ENCODE data around the gene CCNF.

Gene CCNF

DNA sequence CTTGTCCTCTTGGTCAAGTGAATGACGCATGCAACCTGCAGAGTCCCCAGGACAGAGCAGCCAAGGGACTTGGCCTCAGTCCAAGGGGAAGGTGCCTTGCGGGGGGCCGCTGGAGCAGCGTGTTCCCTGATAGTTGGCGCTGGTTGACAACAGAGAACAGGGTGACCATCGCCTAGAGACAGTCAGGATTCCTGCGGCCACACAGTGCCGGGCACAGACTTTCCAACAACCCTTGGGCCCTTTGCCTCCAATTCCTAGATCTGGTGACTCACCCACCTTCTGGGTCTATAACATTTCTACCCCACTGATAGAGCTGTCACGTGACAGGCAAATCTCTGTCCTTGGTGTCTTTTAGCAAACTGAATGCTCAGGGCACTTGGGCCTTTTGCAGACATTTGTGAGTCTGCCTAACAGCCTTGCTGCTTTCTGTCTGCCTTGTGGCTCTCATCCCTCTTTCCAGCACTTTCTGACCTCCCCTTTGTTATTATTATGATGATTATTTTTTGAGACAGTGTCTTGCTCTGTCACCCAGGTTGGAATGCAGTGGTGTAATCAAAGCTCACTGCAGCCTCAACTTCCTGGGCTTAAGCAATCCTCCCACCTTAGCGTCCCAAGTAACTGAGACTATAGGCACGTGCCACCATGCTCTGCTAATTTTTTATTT lies 18.8 kb downstream of the CCNF start:
- H3K4me1 ChIP-seq (ENCODE audit: control insufficient read depth in 1 of 2, insufficient read depth in 2 of 2, low read length in 2 of 2), result no peaks in the 10 kb centered on the region
- no peak overlapping the region for H3K27ac ChIP-seq (ENCODE audit: low read length)
- peaks cover 7 to 29% of the 10 kb centered on the region in 2 donors for H3K36me3 ChIP-seq (ENCODE audit: control insufficient read depth in 1 of 2, insufficient read depth in 2 of 2, low read length in 2 of 2)
- H3K9me3 ChIP-seq (ENCODE audit: control insufficient read depth in 1 of 2, low read length in 2 of 2), result no peaks in the 10 kb centered on the region
- no peak overlapping the region for H3K4me3 ChIP-seq (ENCODE audit: low read depth in 1 of 2, low read length in 2 of 2)
- H3K27me3 ChIP-seq (ENCODE audit: low read depth, low read length), result no peaks in the 10 kb centered on the region

DNA sequence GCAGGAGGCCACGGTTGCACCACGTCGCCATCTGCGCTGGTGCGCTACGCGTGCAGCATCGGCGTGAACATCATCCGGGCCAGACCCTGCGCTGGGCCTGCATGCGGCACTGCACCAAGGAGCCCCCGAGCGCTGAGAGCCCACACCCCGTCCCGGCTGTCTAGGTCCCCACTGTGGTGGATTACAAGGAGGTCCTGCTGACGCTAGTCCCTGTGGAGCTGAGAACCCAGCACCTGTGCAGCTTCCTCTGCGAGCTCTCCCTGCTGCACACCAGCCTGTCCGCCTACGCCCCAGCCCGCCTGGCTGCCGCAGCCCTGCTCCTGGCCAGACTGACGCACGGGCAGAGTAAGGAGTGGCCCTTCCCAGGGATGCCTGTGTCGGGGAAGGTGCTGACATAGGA lies 19.9 kb downstream of the CCNF start:
- Histone ChIP-seq H3K4me3 (ENCODE audit: low read depth in 1 of 2, low read length in 2 of 2) (no peak overlapping the region), H3K36me3 (ENCODE audit: control insufficient read depth in 1 of 2, insufficient read depth in 2 of 2, low read length in 2 of 2) (peaks cover 11 to 34% of the 10 kb centered on the region in 2 donors), H3K4me1 (ENCODE audit: control insufficient read depth in 1 of 2, insufficient read depth in 2 of 2, low read length in 2 of 2) (no peaks in the 10 kb centered on the region), H3K27me3 (ENCODE audit: low read depth, low read length) (no peaks in the 10 kb centered on the region), H3K27ac (ENCODE audit: low read length) (no peak overlapping the region), H3K9me3 (ENCODE audit: control insufficient read depth in 1 of 2, low read length in 2 of 2) (no peaks in the 10 kb centered on the region)

DNA sequence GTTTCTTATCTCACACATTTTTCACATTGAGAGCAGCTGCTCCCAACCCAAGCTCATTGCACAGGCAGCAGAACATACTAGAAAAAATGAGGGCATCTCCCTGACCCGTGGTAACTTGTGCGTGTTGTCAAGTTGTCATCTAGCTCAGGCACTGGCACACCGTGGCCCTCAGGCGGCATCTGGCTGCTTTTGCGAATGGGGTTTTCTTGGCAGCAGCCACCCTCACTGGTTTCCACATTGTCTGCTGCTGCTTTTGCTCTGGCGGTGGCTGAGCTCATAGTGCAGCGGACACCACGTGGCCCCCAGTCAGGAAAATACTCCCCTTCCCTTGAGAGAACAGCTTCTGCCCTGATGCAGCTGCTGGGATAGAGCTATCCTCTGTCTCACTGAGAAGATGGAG lies 21.3 kb downstream of the CCNF start:
- H3K4me1 ChIP-seq (ENCODE audit: control insufficient read depth in 1 of 2, insufficient read depth in 2 of 2, low read length in 2 of 2), result no peaks in the 10 kb centered on the region
- H3K36me3 ChIP-seq (ENCODE audit: control insufficient read depth in 1 of 2, insufficient read depth in 2 of 2, low read length in 2 of 2), result peaks cover 8 to 26% of the 10 kb centered on the region in 2 donors
- no peak overlapping the region for H3K27ac ChIP-seq (ENCODE audit: low read length)
- no peaks in the 10 kb centered on the region for H3K27me3 ChIP-seq (ENCODE audit: low read depth, low read length)
- no peaks in the 10 kb centered on the region for H3K9me3 ChIP-seq (ENCODE audit: control insufficient read depth in 1 of 2, low read length in 2 of 2)
- no peak overlapping the region for H3K4me3 ChIP-seq (ENCODE audit: low read depth in 1 of 2, low read length in 2 of 2)

DNA sequence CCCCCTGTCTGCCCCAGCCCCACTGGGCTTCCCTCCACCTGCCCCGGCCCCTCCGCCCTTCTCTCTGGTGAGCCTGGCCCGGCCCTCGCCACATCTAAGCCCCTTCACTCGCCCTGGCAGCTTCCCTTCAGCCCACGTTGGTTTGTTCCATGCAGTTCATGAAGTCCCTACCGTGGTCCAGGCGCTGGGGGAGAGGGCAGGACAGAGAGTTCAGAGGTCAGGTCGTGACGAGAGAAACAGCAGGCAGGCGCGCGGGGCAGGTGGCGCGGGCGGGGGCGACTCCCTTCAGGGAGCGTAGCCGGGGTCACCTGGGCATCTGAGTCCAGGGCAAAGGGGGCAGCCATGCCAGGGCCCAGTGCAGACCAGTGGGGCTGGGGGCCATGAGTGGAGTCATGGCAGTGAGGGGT lies 21.7 kb downstream of the CCNF start:
- Histone ChIP-seq H3K9me3 (ENCODE audit: control insufficient read depth in 1 of 2, low read length in 2 of 2) (no peaks in the 10 kb centered on the region), H3K4me3 (ENCODE audit: low read depth in 1 of 2, low read length in 2 of 2) (no peak overlapping the region), H3K27ac (ENCODE audit: low read length) (no peak overlapping the region), H3K36me3 (ENCODE audit: control insufficient read depth in 1 of 2, insufficient read depth in 2 of 2, low read length in 2 of 2) (peaks cover 8 to 24% of the 10 kb centered on the region in 2 donors), H3K4me1 (ENCODE audit: control insufficient read depth in 1 of 2, insufficient read depth in 2 of 2, low read length in 2 of 2) (no peaks in the 10 kb centered on the region), H3K27me3 (ENCODE audit: low read depth, low read length) (no peaks in the 10 kb centered on the region)

DNA sequence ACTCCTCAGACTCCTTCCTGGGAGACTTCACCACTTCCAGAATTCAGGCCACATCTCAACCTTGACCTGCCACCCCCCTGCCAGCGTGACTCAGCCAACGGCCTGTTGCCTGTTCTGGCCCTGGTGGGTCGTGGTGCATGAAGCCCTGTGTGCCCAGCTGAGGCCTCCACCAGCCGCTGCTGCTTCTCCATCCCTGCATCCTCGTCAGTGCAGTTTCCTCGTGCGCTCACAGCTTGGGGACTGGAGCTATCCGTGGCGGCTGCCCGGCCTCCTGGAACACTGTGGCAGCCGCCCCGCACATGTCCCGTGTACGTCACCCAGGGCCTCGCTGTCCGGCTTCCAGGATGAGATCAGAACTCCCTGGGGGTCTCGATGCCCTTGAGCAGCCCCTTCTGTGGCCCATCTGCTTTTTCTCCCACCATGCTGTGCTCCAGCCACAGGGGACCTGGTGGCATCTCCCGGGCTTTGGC lies 22.6 kb downstream of the CCNF start:
- Histone ChIP-seq H3K36me3 (ENCODE audit: control insufficient read depth in 1 of 2, insufficient read depth in 2 of 2, low read length in 2 of 2) (peaks cover 8 to 19% of the 10 kb centered on the region in 2 donors), H3K27ac (ENCODE audit: low read length) (no peak overlapping the region), H3K9me3 (ENCODE audit: control insufficient read depth in 1 of 2, low read length in 2 of 2) (no peaks in the 10 kb centered on the region), H3K27me3 (ENCODE audit: low read depth, low read length) (no peaks in the 10 kb centered on the region), H3K4me3 (ENCODE audit: low read depth in 1 of 2, low read length in 2 of 2) (no peak overlapping the region), H3K4me1 (ENCODE audit: control insufficient read depth in 1 of 2, insufficient read depth in 2 of 2, low read length in 2 of 2) (no peaks in the 10 kb centered on the region)

DNA sequence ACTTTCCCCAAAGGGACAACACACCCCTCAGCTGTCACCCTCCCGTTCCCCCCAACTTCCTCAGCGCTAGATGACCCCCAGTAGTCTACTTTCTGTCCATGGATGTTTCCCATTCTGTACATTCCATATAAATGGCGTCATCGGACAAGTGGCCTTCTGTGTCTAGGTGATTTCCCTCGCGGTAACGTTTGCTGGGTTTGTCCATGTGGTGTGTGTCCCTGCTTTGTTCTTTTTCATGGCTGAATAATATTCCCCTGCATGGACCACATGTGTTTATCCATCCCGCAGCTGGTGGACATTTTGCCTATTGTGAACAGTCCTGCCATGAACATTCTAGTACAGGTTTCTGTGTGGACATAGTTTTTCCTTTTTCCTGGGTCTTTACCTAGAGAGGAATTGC lies 23.4 kb downstream of the CCNF start:
- Histone ChIP-seq H3K27ac (ENCODE audit: low read length) (no peak overlapping the region), H3K4me1 (ENCODE audit: control insufficient read depth in 1 of 2, insufficient read depth in 2 of 2, low read length in 2 of 2) (no peaks in the 10 kb centered on the region), H3K9me3 (ENCODE audit: control insufficient read depth in 1 of 2, low read length in 2 of 2) (no peaks in the 10 kb centered on the region), H3K4me3 (ENCODE audit: low read depth in 1 of 2, low read length in 2 of 2) (no peak overlapping the region), H3K27me3 (ENCODE audit: low read depth, low read length) (no peaks in the 10 kb centered on the region), H3K36me3 (ENCODE audit: control insufficient read depth in 1 of 2, insufficient read depth in 2 of 2, low read length in 2 of 2) (peaks cover 8 to 19% of the 10 kb centered on the region in 2 donors)

DNA sequence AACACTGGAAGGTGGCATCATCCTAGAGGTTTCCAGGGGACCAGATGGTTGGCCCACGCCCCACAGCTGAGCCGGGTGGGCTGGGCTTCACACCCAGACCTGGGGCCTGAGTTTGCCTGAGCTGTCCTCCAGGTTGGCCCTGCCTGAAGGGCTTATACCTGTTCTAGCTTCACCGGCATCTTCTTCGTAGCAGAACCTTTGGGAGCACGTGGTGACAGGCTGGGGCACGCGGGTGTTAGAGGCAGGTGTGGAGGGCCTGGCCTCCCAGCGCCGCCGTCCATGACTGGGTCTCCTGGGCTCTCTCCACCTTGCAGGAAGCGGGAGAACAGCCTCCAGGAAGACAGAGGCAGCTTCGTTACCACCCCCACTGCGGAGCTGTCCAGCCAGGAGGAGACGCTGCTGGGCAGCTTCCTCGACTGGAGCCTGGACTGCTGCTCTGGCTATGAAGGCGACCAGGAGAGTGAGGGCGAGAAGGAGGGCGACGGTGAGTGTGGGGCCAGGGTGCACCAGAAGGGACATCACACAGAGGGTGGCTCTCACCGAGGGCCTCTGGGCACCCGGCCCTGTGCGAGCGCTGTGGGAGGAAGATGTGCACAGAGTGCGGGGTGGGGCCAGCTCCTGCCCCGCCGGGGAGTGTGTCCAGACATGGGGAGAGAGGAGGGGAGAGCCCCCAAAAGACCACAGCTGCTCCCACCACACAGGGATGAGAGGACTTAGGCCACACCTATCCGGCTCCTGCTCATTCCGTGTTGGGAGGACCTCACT lies 26.0 kb downstream of the CCNF start:
- H3K27ac ChIP-seq (ENCODE audit: low read length), result no peak overlapping the region

DNA sequence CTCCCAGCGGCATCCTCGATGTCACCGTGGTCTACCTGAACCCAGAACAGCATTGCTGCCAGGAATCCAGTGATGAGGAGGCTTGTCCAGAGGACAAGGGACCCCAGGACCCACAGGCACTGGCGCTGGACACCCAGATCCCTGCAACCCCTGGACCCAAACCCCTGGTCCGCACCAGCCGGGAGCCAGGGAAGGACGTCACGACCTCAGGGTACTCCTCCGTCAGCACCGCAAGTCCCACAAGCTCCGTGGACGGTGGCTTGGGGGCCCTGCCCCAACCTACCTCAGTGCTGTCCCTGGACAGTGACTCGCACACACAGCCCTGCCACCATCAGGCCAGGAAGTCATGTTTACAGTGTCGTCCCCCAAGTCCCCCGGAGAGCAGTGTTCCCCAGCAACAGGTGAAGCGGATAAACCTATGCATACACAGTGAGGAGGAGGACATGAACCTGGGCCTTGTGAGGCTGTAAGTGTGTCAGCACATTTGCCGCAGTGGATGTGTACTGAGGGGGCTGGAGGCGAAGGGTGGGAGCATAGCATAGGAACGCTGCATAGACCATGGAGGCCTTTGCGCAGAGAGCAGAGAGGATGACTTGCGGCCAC lies 27.4 kb downstream of the CCNF start:
- H3K27me3 ChIP-seq (ENCODE audit: low read depth, low read length), result no peaks in the 10 kb centered on the region
- H3K36me3 ChIP-seq (ENCODE audit: control insufficient read depth in 1 of 2, insufficient read depth in 2 of 2, low read length in 2 of 2), result peaks cover 4 to 5% of the 10 kb centered on the region in 2 donors
- H3K9me3 ChIP-seq (ENCODE audit: control insufficient read depth in 1 of 2, low read length in 2 of 2), result no peaks in the 10 kb centered on the region
- H3K4me1 ChIP-seq (ENCODE audit: control insufficient read depth in 1 of 2, insufficient read depth in 2 of 2, low read length in 2 of 2), result peaks cover 0 to 15% of the 10 kb centered on the region in 2 donors
- H3K4me3 ChIP-seq (ENCODE audit: low read depth in 1 of 2, low read length in 2 of 2), result no peak overlapping the region
- no peak overlapping the region for H3K27ac ChIP-seq (ENCODE audit: low read length)

More for the DNA sequence above, 26.0 kb downstream of the CCNF start:
- no peaks in the 10 kb centered on the region for H3K27me3 ChIP-seq (ENCODE audit: low read depth, low read length)
- H3K4me3 ChIP-seq (ENCODE audit: low read depth in 1 of 2, low read length in 2 of 2), result no peak overlapping the region
- peaks cover 4 to 12% of the 10 kb centered on the region in 2 donors for H3K36me3 ChIP-seq (ENCODE audit: control insufficient read depth in 1 of 2, insufficient read depth in 2 of 2, low read length in 2 of 2)
- no peaks in the 10 kb centered on the region for H3K9me3 ChIP-seq (ENCODE audit: control insufficient read depth in 1 of 2, low read length in 2 of 2)
- peaks cover 0 to 12% of the 10 kb centered on the region in 2 donors for H3K4me1 ChIP-seq (ENCODE audit: control insufficient read depth in 1 of 2, insufficient read depth in 2 of 2, low read length in 2 of 2)

DNA sequence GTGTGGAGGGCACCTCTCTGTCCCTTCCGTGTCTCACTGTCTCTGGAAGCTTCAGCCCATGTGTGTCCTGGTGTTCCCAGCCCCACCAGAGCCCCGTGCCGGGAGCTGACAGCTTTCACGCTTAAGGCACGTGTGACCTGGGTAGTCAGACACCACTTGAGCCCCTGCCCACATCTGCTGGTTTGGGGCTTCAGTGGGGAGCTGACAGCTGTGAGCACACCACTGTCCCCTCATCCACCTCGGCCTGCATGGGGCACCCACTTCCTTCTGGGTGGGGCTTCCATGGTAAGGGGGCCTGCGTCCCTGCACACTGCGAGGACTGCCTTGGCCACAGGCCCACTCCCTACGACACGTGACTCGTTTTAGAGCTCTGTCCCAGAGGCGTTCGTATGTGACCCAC lies 28.0 kb downstream of the CCNF start:
- Histone ChIP-seq H3K4me1 (ENCODE audit: control insufficient read depth in 1 of 2, insufficient read depth in 2 of 2, low read length in 2 of 2) (peaks cover 0 to 15% of the 10 kb centered on the region in 2 donors), H3K27ac (ENCODE audit: low read length) (no peak overlapping the region), H3K36me3 (ENCODE audit: control insufficient read depth in 1 of 2, insufficient read depth in 2 of 2, low read length in 2 of 2) (peaks cover 4 to 5% of the 10 kb centered on the region in 2 donors), H3K27me3 (ENCODE audit: low read depth, low read length) (no peaks in the 10 kb centered on the region), H3K4me3 (ENCODE audit: low read depth in 1 of 2, low read length in 2 of 2) (no peak overlapping the region), H3K9me3 (ENCODE audit: control insufficient read depth in 1 of 2, low read length in 2 of 2) (no peaks in the 10 kb centered on the region)

DNA sequence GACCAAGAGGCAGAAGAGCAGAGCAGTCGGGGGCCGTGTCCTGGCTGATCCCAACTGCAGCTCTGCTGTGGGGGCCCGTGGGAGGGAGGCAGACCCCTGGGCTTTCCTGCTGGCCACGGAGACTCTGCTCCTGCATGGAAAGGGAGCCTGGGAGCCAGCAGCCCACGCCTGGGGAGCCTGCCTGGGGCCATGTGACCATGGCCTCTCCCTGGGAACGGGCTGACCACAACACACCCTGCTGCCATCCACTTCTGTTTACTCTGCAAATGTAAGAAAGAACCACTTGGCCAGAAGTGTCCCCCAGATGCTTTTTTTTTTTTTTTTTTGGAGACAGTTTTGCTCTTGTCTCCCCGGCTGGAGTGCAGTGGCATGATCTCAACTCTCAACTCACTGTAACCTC lies 28.7 kb downstream of the CCNF start:
- Histone ChIP-seq H3K27ac (ENCODE audit: low read length) (no peak overlapping the region), H3K36me3 (ENCODE audit: control insufficient read depth in 1 of 2, insufficient read depth in 2 of 2, low read length in 2 of 2) (peaks cover 4 to 5% of the 10 kb centered on the region in 2 donors), H3K27me3 (ENCODE audit: low read depth, low read length) (no peaks in the 10 kb centered on the region), H3K4me3 (ENCODE audit: low read depth in 1 of 2, low read length in 2 of 2) (no peak overlapping the region), H3K9me3 (ENCODE audit: control insufficient read depth in 1 of 2, low read length in 2 of 2) (no peaks in the 10 kb centered on the region), H3K4me1 (ENCODE audit: control insufficient read depth in 1 of 2, insufficient read depth in 2 of 2, low read length in 2 of 2) (peaks cover 0 to 15% of the 10 kb centered on the region in 2 donors)

DNA sequence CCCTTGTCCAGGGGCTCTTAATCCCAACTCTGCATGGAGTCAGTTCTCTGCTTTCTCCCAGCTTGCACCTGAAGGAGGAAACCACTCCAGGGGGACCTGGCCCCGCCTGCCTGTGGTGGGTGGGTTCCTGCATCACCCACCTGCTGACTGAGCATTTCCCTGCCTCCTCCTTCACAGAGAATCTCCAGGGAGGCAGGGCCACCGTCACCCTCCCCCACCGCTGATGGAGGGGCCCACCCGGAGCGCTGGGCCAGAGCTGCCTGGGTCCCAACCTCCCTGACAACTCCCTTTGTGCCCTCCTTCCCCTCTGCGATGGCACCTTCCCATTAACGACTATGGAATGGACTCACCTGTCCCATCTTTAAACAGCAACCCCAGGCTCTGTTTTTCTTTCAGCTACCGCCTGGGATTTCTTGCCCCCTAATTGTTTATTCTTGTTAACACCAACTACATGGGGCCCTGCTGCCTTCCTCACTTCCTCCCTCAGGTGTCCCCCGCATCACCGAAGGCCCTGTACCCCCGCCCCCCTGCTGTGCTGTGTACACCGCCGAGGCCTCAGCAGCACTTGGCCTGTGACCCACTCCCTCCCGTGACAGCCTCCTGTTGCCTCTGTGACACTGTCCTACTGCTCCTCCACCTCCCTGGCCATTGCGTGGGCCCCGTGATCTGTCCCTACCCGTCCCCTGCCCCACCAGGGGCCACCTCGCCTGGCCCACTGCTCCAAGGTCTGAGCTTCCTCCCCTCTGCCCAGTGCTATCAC lies 29.8 kb downstream of the CCNF start:
- H3K27me3 ChIP-seq (ENCODE audit: low read depth, low read length), result no peaks in the 10 kb centered on the region
- no peak overlapping the region for H3K27ac ChIP-seq (ENCODE audit: low read length)
- no peaks in the 10 kb centered on the region for H3K9me3 ChIP-seq (ENCODE audit: control insufficient read depth in 1 of 2, low read length in 2 of 2)
- H3K4me3 ChIP-seq (ENCODE audit: low read depth in 1 of 2, low read length in 2 of 2), result peak overlapping the region; percentile 73 to 80
- H3K36me3 ChIP-seq (ENCODE audit: control insufficient read depth in 1 of 2, insufficient read depth in 2 of 2, low read length in 2 of 2), result no peaks in the 10 kb centered on the region
- H3K4me1 ChIP-seq (ENCODE audit: control insufficient read depth in 1 of 2, insufficient read depth in 2 of 2, low read length in 2 of 2), result peaks cover 0 to 15% of the 10 kb centered on the region in 2 donors
